GM23338 (cell line): Measurements from ENCODE around the gene RELN. TPM values are rescaled to one million over a fixed set of nuclear protein-coding genes. Genes with fewer than 3 reads are reported as not detected.

ENCODE experiments used
- ATAC-seq: fragments of 200-7000 bp; cut with Tn5 transposase; 3 replicates; pipeline ENCODE4 v1.9.1; 2020
- DNase-seq: peaks from one replicate; pipeline ENCODE4 v3.0.0-alpha.2; 2015; ENCODE audit warnings: low spot score
- H2AFZ ChIP-seq: fragments of 200-600 bp; sonication (generic); 2 replicates; pipeline ENCODE4 v1.8.0; 2016; ENCODE audit warnings: antibody characterized with exemption, mild to moderate bottlenecking, moderate library complexity
- H3F3A ChIP-seq: fragments of 200-600 bp; sonication (generic); replicated peaks from 2 replicates; pipeline ENCODE4 v1.8.0; 2017; ENCODE audit warnings: antibody characterized with exemption, mixed run types, low read depth
- H3K27ac ChIP-seq: fragments of 200-600 bp; sonication (generic); 2 replicates; pipeline ENCODE4 v1.6.1; 2016; ENCODE audit warnings: low read depth
- H3K27me3 ChIP-seq: fragments of 200-600 bp; sonication (generic); 2 replicates; pipeline ENCODE4 v1.8.0; 2016; ENCODE audit warnings: mild to moderate bottlenecking, mixed run types, moderate library complexity; ENCODE audit not compliant: insufficient read depth
- H3K36me3 ChIP-seq: fragments of 200-600 bp; sonication (generic); 2 replicates; pipeline ENCODE4 v1.8.0; 2016; ENCODE audit warnings: mild to moderate bottlenecking; ENCODE audit not compliant: insufficient read depth
- H3K4me1 ChIP-seq: fragments of 200-600 bp; sonication (generic); 2 replicates; pipeline ENCODE4 v1.8.0; 2016; ENCODE audit warnings: mild to moderate bottlenecking, moderate library complexity; ENCODE audit not compliant: insufficient read depth
- H3K4me2 ChIP-seq: fragments of 200-600 bp; sonication (generic); 2 replicates; pipeline ENCODE4 v1.7.1; 2017; ENCODE audit warnings: mixed run types
- H3K4me3 ChIP-seq: fragments of 200-600 bp; sonication (generic); 2 replicates; pipeline ENCODE4 v1.6.1; 2016; ENCODE audit warnings: mixed run types
- H3K79me2 ChIP-seq: fragments of 200-600 bp; sonication (generic); replicated peaks from 2 replicates; pipeline ENCODE4 v1.8.0; 2017; ENCODE audit warnings: mild to moderate bottlenecking; ENCODE audit not compliant: insufficient read depth
- H3K9me2 ChIP-seq: fragments of 200-600 bp; sonication (generic); 2 replicates; pipeline ENCODE4 v1.8.0; 2017; ENCODE audit not compliant: insufficient read depth
- H4K20me1 ChIP-seq: fragments of 200-600 bp; sonication (generic); replicated peaks from 2 replicates; pipeline ENCODE4 v1.8.0; 2017; ENCODE audit warnings: mild to moderate bottlenecking; ENCODE audit not compliant: insufficient read depth
- H3K27ac Mint-ChIP-seq: 2 replicates; pipeline ENCODE4 v1.8.0; 2020; ENCODE audit warnings: inconsistent platforms, mild to moderate bottlenecking, moderate library complexity, mixed read lengths
- H3K27me3 Mint-ChIP-seq: 3 replicates; pipeline ENCODE4 v1.8.0; 2022; ENCODE audit warnings: low read depth, mild to moderate bottlenecking, moderate library complexity, mixed read lengths, inconsistent platforms; ENCODE audit not compliant: insufficient read depth, poor library complexity
- H3K36me3 Mint-ChIP-seq: 3 replicates; pipeline ENCODE4 v1.8.0; 2021; ENCODE audit warnings: low read depth, mild to moderate bottlenecking, inconsistent platforms, moderate library complexity, mixed read lengths
- H3K4me1 Mint-ChIP-seq: 3 replicates; pipeline ENCODE4 v1.8.0; 2020; ENCODE audit warnings: mild to moderate bottlenecking, inconsistent platforms, mixed read lengths
- H3K4me3 Mint-ChIP-seq: 3 replicates; pipeline ENCODE4 v1.8.0; 2021; ENCODE audit warnings: moderate library complexity, mild to moderate bottlenecking, inconsistent platforms, mixed read lengths
- H3K9me3 Mint-ChIP-seq: 3 replicates; pipeline ENCODE4 v1.8.0; 2020; ENCODE audit warnings: moderate library complexity, mild to moderate bottlenecking, inconsistent platforms, mixed read lengths
- CREB1 ChIP-seq: fragments of 250-450 bp; sonication (Bioruptor Pico); IDR thresholded peaks from 2 replicates; pipeline ENCODE4 v1.5.0; 2020; ENCODE audit warnings: low read depth, mild to moderate bottlenecking, moderate library complexity
- ETS1 ChIP-seq: IDR thresholded peaks from 2 replicates; pipeline ENCODE4 v1.6.1; 2016; ENCODE audit warnings: antibody characterized with exemption
- EZH2 ChIP-seq: fragments of 200-600 bp; sonication (generic); IDR thresholded peaks from one replicate; pipeline ENCODE4 v1.8.0; 2017; ENCODE audit warnings: antibody characterized with exemption, mild to moderate bottlenecking, low read depth; ENCODE audit not compliant: unreplicated experiment
- EZH2phosphoT487 ChIP-seq: fragments of 200-600 bp; sonication (generic); IDR thresholded peaks from one replicate; pipeline ENCODE4 v1.8.1; 2018; ENCODE audit warnings: antibody characterized with exemption; ENCODE audit not compliant: unreplicated experiment
- JUNB ChIP-seq: IDR thresholded peaks from one replicate; pipeline ENCODE4 v1.6.1; 2016; ENCODE audit warnings: antibody characterized with exemption; ENCODE audit not compliant: unreplicated experiment
- POLR2AphosphoS5 ChIP-seq: IDR thresholded peaks from 2 replicates; pipeline ENCODE4 v1.6.1; 2016; ENCODE audit warnings: antibody characterized with exemption, low read depth
- REST ChIP-seq: IDR thresholded peaks from one replicate; pipeline ENCODE4 v1.6.1; 2018; ENCODE audit warnings: antibody characterized with exemption; ENCODE audit not compliant: unreplicated experiment
- STAT1 ChIP-seq: IDR thresholded peaks from one replicate; pipeline ENCODE4 v1.6.1; 2016; ENCODE audit warnings: antibody characterized with exemption; ENCODE audit not compliant: unreplicated experiment
- ZNF114 ChIP-seq: fragments of 250-450 bp; sonication (Bioruptor Pico); IDR thresholded peaks from 2 replicates; pipeline ENCODE4 v1.5.0; 2020; ENCODE audit warnings: mild to moderate bottlenecking, moderate library complexity
- ZNF331 ChIP-seq: fragments of 250-450 bp; sonication (Bioruptor Pico); IDR thresholded peaks from 2 replicates; pipeline ENCODE4 v1.5.0; 2020; ENCODE audit warnings: low read depth, mild to moderate bottlenecking, moderate library complexity
- polyA plus RNA-seq: library from polyadenylated mRNA; unstranded; fragments of >200 nt; fragmentation: Nextera tagmentation; extraction: Ambion mirVana; gene quantifications from 2 replicates; pipeline ENCODE4 v1.2.1, GENCODE V29; 2016
- total RNA-seq: library from RNA; depleted of rRNA; stranded (reverse); fragments of >200 nt; shearing (Covaris generic); gene quantifications from 2 replicates; pipeline ENCODE4 v1.2.3, GENCODE V29; 2014
- TF ChIP-seq, protein P1 (sequence below), 2 experiments: fragments of 200-600 bp in 1 of 2; sonication (generic) in 1 of 2; conservative IDR thresholded peaks; 2 replicates each; pipeline versions ENCODE4 v1.5.1 to v1.6.1; 2016 to 2017; ENCODE audit warnings: antibody characterized with exemption in 2 of 2, low read depth in 2 of 2, mild to moderate bottlenecking in 2 of 2, moderate library complexity in 1 of 2

Gene RELN
- total and polyA plus RNA-seq, 2 experiments from 2014 or later, result 0.10 to 0.76 TPM

DNA sequence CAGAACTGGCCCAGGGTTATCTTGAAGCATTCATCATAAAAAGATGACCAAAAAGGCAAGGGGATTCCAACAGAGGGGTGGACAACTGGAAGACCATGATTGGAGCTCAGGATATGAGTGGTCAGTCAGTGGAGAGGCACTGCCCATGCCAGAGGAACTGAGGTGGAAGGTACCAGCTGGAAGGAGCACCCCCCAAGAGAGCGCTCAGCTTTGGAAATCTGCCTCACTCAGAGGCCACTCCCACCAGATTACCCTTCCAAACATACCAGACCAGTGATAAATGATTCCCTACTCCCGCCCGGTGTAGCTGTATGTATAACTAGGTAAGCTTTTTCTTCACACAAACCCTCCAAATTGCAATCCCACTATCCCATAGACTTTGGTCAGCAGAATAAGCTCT is 286.5 kb downstream of the RELN start (continued):
- TF ChIP-seq, protein P1, sequence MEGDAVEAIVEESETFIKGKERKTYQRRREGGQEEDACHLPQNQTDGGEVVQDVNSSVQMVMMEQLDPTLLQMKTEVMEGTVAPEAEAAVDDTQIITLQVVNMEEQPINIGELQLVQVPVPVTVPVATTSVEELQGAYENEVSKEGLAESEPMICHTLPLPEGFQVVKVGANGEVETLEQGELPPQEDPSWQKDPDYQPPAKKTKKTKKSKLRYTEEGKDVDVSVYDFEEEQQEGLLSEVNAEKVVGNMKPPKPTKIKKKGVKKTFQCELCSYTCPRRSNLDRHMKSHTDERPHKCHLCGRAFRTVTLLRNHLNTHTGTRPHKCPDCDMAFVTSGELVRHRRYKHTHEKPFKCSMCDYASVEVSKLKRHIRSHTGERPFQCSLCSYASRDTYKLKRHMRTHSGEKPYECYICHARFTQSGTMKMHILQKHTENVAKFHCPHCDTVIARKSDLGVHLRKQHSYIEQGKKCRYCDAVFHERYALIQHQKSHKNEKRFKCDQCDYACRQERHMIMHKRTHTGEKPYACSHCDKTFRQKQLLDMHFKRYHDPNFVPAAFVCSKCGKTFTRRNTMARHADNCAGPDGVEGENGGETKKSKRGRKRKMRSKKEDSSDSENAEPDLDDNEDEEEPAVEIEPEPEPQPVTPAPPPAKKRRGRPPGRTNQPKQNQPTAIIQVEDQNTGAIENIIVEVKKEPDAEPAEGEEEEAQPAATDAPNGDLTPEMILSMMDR (conservative IDR thresholded peaks at IDR 0.05; ENCODE audit: low read depth in 2 of 2), result no peak
- no peak for TF ChIP-seq POLR2AphosphoS5
- no peak for TF ChIP-seq STAT1
- no peak for TF ChIP-seq ETS1
- TF ChIP-seq ZNF331 (CRISPR knock-in tag), result no peak
- no peak for TF ChIP-seq REST
- no peak for TF ChIP-seq EZH2phosphoT487

DNA sequence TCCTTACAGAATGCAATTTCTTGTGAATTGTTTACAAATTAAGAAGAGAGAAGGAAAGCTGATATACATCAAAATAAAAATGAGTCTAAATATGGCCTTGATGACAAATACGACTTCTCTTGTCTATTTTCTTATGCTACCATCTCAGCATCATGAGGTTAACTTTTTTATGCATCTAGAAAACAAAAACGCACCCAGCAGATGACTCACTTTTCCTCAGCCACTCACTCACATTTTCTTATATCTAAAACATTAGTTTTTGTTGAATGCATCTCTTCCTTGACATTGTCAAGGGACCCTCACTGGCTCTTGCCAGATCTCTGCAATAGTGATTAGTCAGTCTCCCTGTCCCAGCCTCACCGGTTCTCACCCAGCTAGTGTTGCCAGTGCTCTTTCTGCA is 287.0 kb downstream of the RELN start:
- Histone ChIP-seq H3K9me2 (no peaks in the 10 kb centered on the region), H3K4me3 (no peak overlapping the region), H3K27me3 (no peaks in the 10 kb centered on the region), H3F3A (no peaks in the 10 kb centered on the region), H3K27ac (no peak overlapping the region), H3K4me2 (no peak overlapping the region), H3K79me2 (no peaks in the 10 kb centered on the region), H3K36me3 (no peaks in the 10 kb centered on the region), H3K4me1 (no peaks in the 10 kb centered on the region), H4K20me1 (no peaks in the 10 kb centered on the region), H2AFZ (no peak overlapping the region)
- Mint-ChIP-seq H3K4me1 (peaks cover 7% of the 10 kb centered on the region; the same call in 1 of the 3 replicates), H3K36me3 (no peaks in the 10 kb centered on the region), H3K4me3 (no peak overlapping the region), H3K27ac (no peak overlapping the region), H3K27me3 (peaks cover 1% of the 10 kb centered on the region), H3K9me3 (no peaks in the 10 kb centered on the region)
- ATAC-seq (no peak), DNase-seq (no peak)
- no peak for TF ChIP-seq CREB1 (CRISPR knock-in tag)
- TF ChIP-seq EZH2, result no peak
- no peak for TF ChIP-seq JUNB
- TF ChIP-seq, protein P1 (conservative IDR thresholded peaks at IDR 0.05; ENCODE audit: low read depth in 2 of 2), result no peak
- no peak for TF ChIP-seq ZNF331 (CRISPR knock-in tag)
- no peak for TF ChIP-seq ETS1
- no peak for TF ChIP-seq STAT1
- TF ChIP-seq REST, result no peak
- no peak for TF ChIP-seq ZNF114 (CRISPR knock-in tag)
